ENCODE results near the gene RFC4. TPM values are rescaled to one million over a fixed set of nuclear protein-coding genes. Genes with fewer than 3 reads are reported as not detected.

RFC4 gene
- total and polyA plus RNA-seq, 2 donors: 28.2 to 67.8 TPM

GRCh38 chr3:186760897-186761447 lies 45.3 kb downstream of the RFC4 start:
- 97% methylated on average over 8 of the region's 8 CpGs for WGBS
- Histone ChIP-seq H3K36me3 (ENCODE audit: control insufficient read depth in 2 of 2, insufficient read depth in 2 of 2, low read length in 1 of 2) (no peaks in the 10 kb centered on the region), H3K27me3 (ENCODE audit: control insufficient read depth in 2 of 2, insufficient read depth in 1 of 2, low read length in 1 of 2) (no peaks in the 10 kb centered on the region), H3K27ac (ENCODE audit: low read depth in 1 of 2, low read length in 1 of 2) (no peak overlapping the region), H3K9me3 (ENCODE audit: control insufficient read depth in 2 of 2, insufficient read depth in 1 of 2, low read length in 1 of 2) (peaks cover 0 to 8% of the 10 kb centered on the region in 2 donors), H3K4me1 (ENCODE audit: control insufficient read depth in 2 of 2, insufficient read depth in 2 of 2, low read length in 2 of 2) (no peaks in the 10 kb centered on the region), H3K4me3 (ENCODE audit: low read length in 2 of 2) (no peak overlapping the region)
- DNase-seq (ENCODE audit: low read depth in 6 of 9, low spot score in 9 of 9): no peak

- Histone ChIP-seq H3K4me1 (ENCODE audit: control insufficient read depth in 2 of 2, insufficient read depth in 2 of 2, low read length in 2 of 2) (no peaks in the 10 kb centered on the region), H3K27me3 (ENCODE audit: control insufficient read depth in 2 of 2, insufficient read depth in 1 of 2, low read length in 1 of 2) (no peaks in the 10 kb centered on the region), H3K27ac (ENCODE audit: low read depth in 1 of 2, low read length in 1 of 2) (no peak overlapping the region), H3K36me3 (ENCODE audit: control insufficient read depth in 2 of 2, insufficient read depth in 2 of 2, low read length in 1 of 2) (no peaks in the 10 kb centered on the region), H3K9me3 (ENCODE audit: control insufficient read depth in 2 of 2, insufficient read depth in 1 of 2, low read length in 1 of 2) (peaks cover 0 to 4% of the 10 kb centered on the region in 2 donors), H3K4me3 (ENCODE audit: low read length in 2 of 2) (no peak overlapping the region)
- 97% methylated on average over 10 of the region's 10 CpGs for WGBS
- DNase-seq (ENCODE audit: low read depth in 6 of 9, low spot score in 9 of 9): no peak
Measured at GRCh38 chr3:186760141-186760833, 46.0 kb downstream of the RFC4 start.

DNA sequence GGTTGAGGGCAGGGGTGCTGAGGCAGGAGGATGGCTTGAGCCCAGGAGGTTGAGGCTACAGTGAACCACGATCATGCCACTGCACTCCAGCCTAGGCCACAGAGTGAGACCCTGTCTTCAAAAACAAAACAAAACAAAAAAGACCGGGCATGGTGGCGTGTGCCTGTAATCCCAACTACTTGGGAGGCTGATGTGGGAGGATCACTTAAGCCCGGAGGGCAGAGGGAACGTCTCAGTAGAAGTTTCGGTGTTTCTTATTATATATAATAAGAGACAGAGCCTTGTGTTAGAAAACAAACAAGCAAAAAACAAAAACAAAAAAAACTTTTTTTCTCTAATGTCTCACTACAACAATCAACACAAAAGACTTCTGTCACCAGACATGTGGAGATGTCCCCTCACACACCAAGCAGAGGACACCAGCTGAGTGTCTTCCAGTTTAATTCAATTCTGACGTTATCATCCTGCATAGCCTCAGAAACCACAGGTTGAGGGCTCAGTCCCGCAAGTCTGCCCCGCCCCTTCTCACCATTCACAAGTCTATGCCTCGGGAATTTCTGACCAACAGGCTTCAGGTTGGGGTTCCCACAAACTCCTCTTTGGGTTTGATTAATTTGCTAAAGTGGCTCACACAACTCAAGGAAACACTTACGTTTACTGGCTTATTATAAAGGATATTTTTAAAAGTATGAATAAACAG lies 46.9 kb downstream of the RFC4 start:
- no peaks in the 10 kb centered on the region for H3K36me3 ChIP-seq (ENCODE audit: control insufficient read depth in 2 of 2, insufficient read depth in 2 of 2, low read length in 1 of 2)
- H3K27me3 ChIP-seq (ENCODE audit: control insufficient read depth in 2 of 2, insufficient read depth in 1 of 2, low read length in 1 of 2): no peaks in the 10 kb centered on the region
- H3K4me3 ChIP-seq (ENCODE audit: low read length in 2 of 2): no peak overlapping the region
- H3K9me3 ChIP-seq (ENCODE audit: control insufficient read depth in 2 of 2, insufficient read depth in 1 of 2, low read length in 1 of 2): peaks cover 0 to 4% of the 10 kb centered on the region in 2 donors
- 94% methylated on average over 11 of the region's 11 CpGs for WGBS
- no peak for DNase-seq (ENCODE audit: low read depth in 6 of 9, low spot score in 9 of 9)
- no peak overlapping the region for H3K27ac ChIP-seq (ENCODE audit: low read depth in 1 of 2, low read length in 1 of 2)
- H3K4me1 ChIP-seq (ENCODE audit: control insufficient read depth in 2 of 2, insufficient read depth in 2 of 2, low read length in 2 of 2): no peaks in the 10 kb centered on the region

GRCh38 chr3:186757686-186758220 lies 48.5 kb downstream of the RFC4 start:
- DNase-seq (ENCODE audit: low read depth in 6 of 9, low spot score in 9 of 9): no peak
- 96% methylated on average over 8 of the region's 8 CpGs for WGBS
- H3K9me3 ChIP-seq (ENCODE audit: control insufficient read depth in 2 of 2, insufficient read depth in 1 of 2, low read length in 1 of 2): peaks cover 0 to 1% of the 10 kb centered on the region in 2 donors
- no peaks in the 10 kb centered on the region for H3K27me3 ChIP-seq (ENCODE audit: control insufficient read depth in 2 of 2, insufficient read depth in 1 of 2, low read length in 1 of 2)
- no peak overlapping the region for H3K27ac ChIP-seq (ENCODE audit: low read depth in 1 of 2, low read length in 1 of 2)
- no peaks in the 10 kb centered on the region for H3K4me1 ChIP-seq (ENCODE audit: control insufficient read depth in 2 of 2, insufficient read depth in 2 of 2, low read length in 2 of 2)
- no peak overlapping the region for H3K4me3 ChIP-seq (ENCODE audit: low read length in 2 of 2)
- H3K36me3 ChIP-seq (ENCODE audit: control insufficient read depth in 2 of 2, insufficient read depth in 2 of 2, low read length in 1 of 2): no peaks in the 10 kb centered on the region

- Histone ChIP-seq H3K9me3 (ENCODE audit: control insufficient read depth in 2 of 2, insufficient read depth in 1 of 2, low read length in 1 of 2) (no peaks in the 10 kb centered on the region), H3K4me3 (ENCODE audit: low read length in 2 of 2) (no peak overlapping the region), H3K4me1 (ENCODE audit: control insufficient read depth in 2 of 2, insufficient read depth in 2 of 2, low read length in 2 of 2) (no peaks in the 10 kb centered on the region), H3K27ac (ENCODE audit: low read depth in 1 of 2, low read length in 1 of 2) (no peak overlapping the region), H3K27me3 (ENCODE audit: control insufficient read depth in 2 of 2, insufficient read depth in 1 of 2, low read length in 1 of 2) (no peaks in the 10 kb centered on the region), H3K36me3 (ENCODE audit: control insufficient read depth in 2 of 2, insufficient read depth in 2 of 2, low read length in 1 of 2) (no peaks in the 10 kb centered on the region)
- 93% methylated on average over 8 of the region's 8 CpGs for WGBS
- no peak for DNase-seq (ENCODE audit: low read depth in 6 of 9, low spot score in 9 of 9)
Measured at GRCh38 chr3:186757214-186757613, 49.1 kb downstream of the RFC4 start.

DNA sequence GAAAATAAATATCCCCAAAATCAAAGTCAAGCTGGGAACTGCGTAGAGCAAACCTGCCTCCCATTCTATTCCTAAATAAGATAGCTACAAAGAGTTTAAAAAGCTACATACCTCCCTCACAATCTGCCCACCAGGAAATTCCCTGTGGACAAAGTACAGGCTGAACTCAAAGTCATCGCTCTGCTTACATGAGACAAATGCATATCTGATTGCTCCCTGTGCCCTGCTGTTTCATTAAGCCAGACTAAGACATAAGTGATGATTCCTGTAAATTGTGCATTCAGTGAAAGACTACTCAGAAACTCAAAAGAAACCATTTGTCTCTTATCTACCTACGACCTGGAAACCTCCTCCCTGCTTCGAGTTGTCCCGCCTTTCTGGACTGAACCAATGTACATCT lies 51.4 kb downstream of the RFC4 start:
- no peaks in the 10 kb centered on the region for H3K4me1 ChIP-seq (ENCODE audit: control insufficient read depth in 2 of 2, insufficient read depth in 2 of 2, low read length in 2 of 2)
- H3K27ac ChIP-seq (ENCODE audit: low read depth in 1 of 2, low read length in 1 of 2): no peak overlapping the region
- no peaks in the 10 kb centered on the region for H3K27me3 ChIP-seq (ENCODE audit: control insufficient read depth in 2 of 2, insufficient read depth in 1 of 2, low read length in 1 of 2)
- no peaks in the 10 kb centered on the region for H3K36me3 ChIP-seq (ENCODE audit: control insufficient read depth in 2 of 2, insufficient read depth in 2 of 2, low read length in 1 of 2)
- DNase-seq (ENCODE audit: low read depth in 6 of 9, low spot score in 9 of 9): no peak
- 97% methylated on average over 5 of the region's 5 CpGs for WGBS
- H3K4me3 ChIP-seq (ENCODE audit: low read length in 2 of 2): no peak overlapping the region
- H3K9me3 ChIP-seq (ENCODE audit: control insufficient read depth in 2 of 2, insufficient read depth in 1 of 2, low read length in 1 of 2): no peaks in the 10 kb centered on the region

DNA sequence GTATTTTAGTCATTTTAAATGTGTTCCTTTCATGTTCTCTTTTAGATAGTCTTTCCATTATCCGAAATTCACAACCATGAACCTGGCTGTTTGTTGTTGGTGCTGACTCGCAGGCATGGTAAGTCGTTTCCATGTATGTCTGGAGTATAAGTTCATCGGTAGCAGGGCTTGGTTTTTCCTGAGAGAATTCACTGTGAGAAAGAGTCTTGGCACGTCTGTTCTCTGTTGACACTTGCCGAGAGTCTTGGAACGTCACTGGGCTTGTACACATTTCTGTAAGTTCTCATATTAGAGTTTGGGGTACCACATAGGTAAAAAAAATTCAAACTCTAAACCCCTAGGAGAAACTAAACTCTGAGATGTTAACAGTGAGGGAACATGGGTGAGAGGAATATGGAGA lies 52.3 kb downstream of the RFC4 start:
- H3K4me3 ChIP-seq (ENCODE audit: low read length in 2 of 2): no peak overlapping the region
- H3K9me3 ChIP-seq (ENCODE audit: control insufficient read depth in 2 of 2, insufficient read depth in 1 of 2, low read length in 1 of 2): no peaks in the 10 kb centered on the region
- no peaks in the 10 kb centered on the region for H3K27me3 ChIP-seq (ENCODE audit: control insufficient read depth in 2 of 2, insufficient read depth in 1 of 2, low read length in 1 of 2)
- no peaks in the 10 kb centered on the region for H3K36me3 ChIP-seq (ENCODE audit: control insufficient read depth in 2 of 2, insufficient read depth in 2 of 2, low read length in 1 of 2)
- no peaks in the 10 kb centered on the region for H3K4me1 ChIP-seq (ENCODE audit: control insufficient read depth in 2 of 2, insufficient read depth in 2 of 2, low read length in 2 of 2)
- WGBS: 85% methylated on average over 7 of the region's 7 CpGs
- no peak for DNase-seq (ENCODE audit: low read depth in 6 of 9, low spot score in 9 of 9)
- H3K27ac ChIP-seq (ENCODE audit: low read depth in 1 of 2, low read length in 1 of 2): no peak overlapping the region

GRCh38 chr3:186751480-186751879 lies 54.8 kb downstream of the RFC4 start:
- Histone ChIP-seq H3K4me1 (ENCODE audit: control insufficient read depth in 2 of 2, insufficient read depth in 2 of 2, low read length in 2 of 2) (no peaks in the 10 kb centered on the region), H3K36me3 (ENCODE audit: control insufficient read depth in 2 of 2, insufficient read depth in 2 of 2, low read length in 1 of 2) (no peaks in the 10 kb centered on the region), H3K27me3 (ENCODE audit: control insufficient read depth in 2 of 2, insufficient read depth in 1 of 2, low read length in 1 of 2) (no peaks in the 10 kb centered on the region), H3K4me3 (ENCODE audit: low read length in 2 of 2) (no peak overlapping the region), H3K27ac (ENCODE audit: low read depth in 1 of 2, low read length in 1 of 2) (no peak overlapping the region), H3K9me3 (ENCODE audit: control insufficient read depth in 2 of 2, insufficient read depth in 1 of 2, low read length in 1 of 2) (no peaks in the 10 kb centered on the region)
- DNase-seq (ENCODE audit: low read depth in 6 of 9, low spot score in 9 of 9): no peak
- 93% methylated on average over 3 of the region's 3 CpGs for WGBS

GRCh38 chr3:186750316-186750715 lies 56.0 kb downstream of the RFC4 start:
- Histone ChIP-seq H3K4me1 (ENCODE audit: control insufficient read depth in 2 of 2, insufficient read depth in 2 of 2, low read length in 2 of 2) (peaks cover 0 to 3% of the 10 kb centered on the region in 2 donors), H3K36me3 (ENCODE audit: control insufficient read depth in 2 of 2, insufficient read depth in 2 of 2, low read length in 1 of 2) (no peaks in the 10 kb centered on the region)

More at GRCh38 chr3:186750316-186750715, 56.0 kb downstream of the RFC4 start:
- Histone ChIP-seq H3K27ac (ENCODE audit: low read depth in 1 of 2, low read length in 1 of 2) (no peak overlapping the region), H3K9me3 (ENCODE audit: control insufficient read depth in 2 of 2, insufficient read depth in 1 of 2, low read length in 1 of 2) (no peaks in the 10 kb centered on the region), H3K4me3 (ENCODE audit: low read length in 2 of 2) (no peak overlapping the region), H3K27me3 (ENCODE audit: control insufficient read depth in 2 of 2, insufficient read depth in 1 of 2, low read length in 1 of 2) (no peaks in the 10 kb centered on the region)
- over 99% methylated on average over 2 of the region's 2 CpGs for WGBS
- DNase-seq (ENCODE audit: low read depth in 6 of 9, low spot score in 9 of 9): no peak
